ENCODE results near the gene CD99L2. TPM values are rescaled to one million over a fixed set of nuclear protein-coding genes. Genes with fewer than 3 reads are reported as not detected.

Gene CD99L2
- polyA plus RNA-seq, 3 donors = 13.1 to 18.4 (median 16.7) TPM

DNA sequence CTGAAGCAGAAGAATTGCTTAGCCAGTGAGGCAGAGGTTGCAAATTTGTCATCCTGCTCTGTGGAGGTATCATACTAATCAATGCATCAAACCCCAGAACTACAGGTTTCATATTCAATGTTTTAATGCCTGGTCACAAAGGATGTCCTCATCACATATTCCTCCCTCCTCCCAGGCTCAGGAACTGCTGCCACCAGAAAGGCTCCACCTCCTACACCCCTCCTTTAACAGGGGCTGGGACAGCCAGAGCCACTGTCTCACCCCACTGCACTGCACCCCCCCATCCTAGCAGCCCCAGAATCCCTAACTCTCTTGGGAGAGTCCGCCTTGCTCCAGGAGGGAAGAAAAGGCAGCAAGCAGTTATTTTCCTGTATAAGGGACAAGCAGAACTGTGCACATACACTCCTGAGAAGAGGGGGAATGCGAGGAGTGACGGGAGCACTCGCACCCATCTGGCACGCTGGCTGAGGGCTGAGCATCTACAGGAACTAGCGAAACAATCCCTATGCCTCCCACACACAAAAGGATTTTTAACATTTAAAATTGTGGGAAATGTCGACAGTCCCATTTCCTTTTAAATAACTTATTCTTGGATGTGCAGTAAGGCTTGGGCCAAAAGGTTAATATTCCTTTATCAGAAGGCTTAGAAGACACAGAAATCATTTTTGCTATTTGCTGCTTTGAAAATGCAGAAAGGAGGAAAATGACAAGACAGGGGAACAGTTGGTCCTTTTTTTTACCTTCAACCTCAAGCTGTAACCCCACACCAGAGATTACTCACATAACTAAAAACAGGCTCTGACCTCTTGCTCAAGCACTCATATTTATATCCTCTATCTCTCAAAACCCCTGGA lies 27.8 kb downstream of the CD99L2 start:
- H3K79me2 ChIP-seq (ENCODE audit: insufficient read depth, low read length) = no peaks in the 10 kb centered on the region
- Mint-ChIP-seq H3K4me1 (peaks cover 35% of the 10 kb centered on the region), H3K27ac (peak overlapping the region in 2 of 7 donors; percentile 32 to 34), H3K36me3 (peaks cover 4 to 5% of the 10 kb centered on the region in 2 donors), H3K27me3 (ENCODE audit: low read depth in 3 of 3) (peaks cover 0 to 2% (median 0%) of the 10 kb centered on the region in 3 donors), H3K9me3 (peaks cover 1 to 6% (median 2%) of the 10 kb centered on the region in 7 donors), H3K4me3 (no peak overlapping the region)
- no peaks in the 10 kb centered on the region for H3K36me3 ChIP-seq (replicated peaks in 1 of 2; ENCODE audit: control insufficient read depth in 1 of 2, insufficient read depth in 2 of 2, low read length in 2 of 2)
- H3K4me1 ChIP-seq (ENCODE audit: control insufficient read depth in 1 of 2, insufficient read depth in 2 of 2, low read length in 2 of 2) = no peaks in the 10 kb centered on the region
- H3K27ac ChIP-seq (ENCODE audit: low read depth in 1 of 2, low read length in 2 of 2) = no peak overlapping the region
- H2AFZ ChIP-seq (ENCODE audit: insufficient read depth, low read depth, low read length, poor library complexity, severe bottlenecking) = no peak overlapping the region
- no peak overlapping the region for H3K9ac ChIP-seq (ENCODE audit: insufficient read depth, low read length, poor library complexity, severe bottlenecking)
- H4K20me1 ChIP-seq (ENCODE audit: insufficient read depth, low read length) = no peaks in the 10 kb centered on the region
- DNase-seq = no peak
- TF ChIP-seq, protein P1, sequence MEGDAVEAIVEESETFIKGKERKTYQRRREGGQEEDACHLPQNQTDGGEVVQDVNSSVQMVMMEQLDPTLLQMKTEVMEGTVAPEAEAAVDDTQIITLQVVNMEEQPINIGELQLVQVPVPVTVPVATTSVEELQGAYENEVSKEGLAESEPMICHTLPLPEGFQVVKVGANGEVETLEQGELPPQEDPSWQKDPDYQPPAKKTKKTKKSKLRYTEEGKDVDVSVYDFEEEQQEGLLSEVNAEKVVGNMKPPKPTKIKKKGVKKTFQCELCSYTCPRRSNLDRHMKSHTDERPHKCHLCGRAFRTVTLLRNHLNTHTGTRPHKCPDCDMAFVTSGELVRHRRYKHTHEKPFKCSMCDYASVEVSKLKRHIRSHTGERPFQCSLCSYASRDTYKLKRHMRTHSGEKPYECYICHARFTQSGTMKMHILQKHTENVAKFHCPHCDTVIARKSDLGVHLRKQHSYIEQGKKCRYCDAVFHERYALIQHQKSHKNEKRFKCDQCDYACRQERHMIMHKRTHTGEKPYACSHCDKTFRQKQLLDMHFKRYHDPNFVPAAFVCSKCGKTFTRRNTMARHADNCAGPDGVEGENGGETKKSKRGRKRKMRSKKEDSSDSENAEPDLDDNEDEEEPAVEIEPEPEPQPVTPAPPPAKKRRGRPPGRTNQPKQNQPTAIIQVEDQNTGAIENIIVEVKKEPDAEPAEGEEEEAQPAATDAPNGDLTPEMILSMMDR (IDR thresholded peaks at IDR 0.05) = no peak
- intact Hi-C loops (cut with micrococcal nuclease) = no loop called here
- no peak overlapping the region for H3K4me2 ChIP-seq (replicated peaks; ENCODE audit: extremely low read depth, low read length, poor library complexity, severe bottlenecking)
- H3K9me3 ChIP-seq (replicated peaks in 1 of 2; ENCODE audit: control insufficient read depth in 1 of 2, insufficient read depth in 1 of 2, low read length in 2 of 2) = no peaks in the 10 kb centered on the region
- WGBS (ENCODE audit: insufficient coverage) = no CpG with 5 or more reads among the region's 7 CpGs
- H3K27me3 ChIP-seq (ENCODE audit: control insufficient read depth in 2 of 2, insufficient read depth in 2 of 2, low read length in 2 of 2) = no peaks in the 10 kb centered on the region
- H3K4me3 ChIP-seq (replicated peaks in 1 of 3; ENCODE audit: low read depth in 2 of 3, low read length in 3 of 3) = no peak overlapping the region

DNA sequence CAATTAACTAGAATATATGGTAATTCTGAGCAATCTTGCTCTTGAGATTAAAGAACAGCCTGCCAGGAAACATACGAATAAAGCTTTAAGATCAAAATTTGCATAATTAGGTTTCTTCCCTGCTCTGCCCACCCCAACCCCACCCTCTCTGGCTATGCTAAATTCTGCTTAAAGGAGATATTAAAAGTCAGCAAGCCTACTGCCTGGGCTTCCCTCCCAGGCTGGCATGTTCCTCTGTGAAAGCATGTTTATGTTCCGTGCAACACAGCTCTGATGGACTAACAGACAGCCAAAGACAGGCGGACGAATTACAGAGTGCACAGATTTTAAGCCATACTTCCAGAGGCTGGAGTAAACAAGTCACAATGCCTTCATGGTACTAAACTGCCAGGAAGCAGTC lies 28.4 kb downstream of the CD99L2 start:
- TF ChIP-seq, protein P1 (IDR thresholded peaks at IDR 0.05) = no peak
- no peaks in the 10 kb centered on the region for H4K20me1 ChIP-seq (ENCODE audit: insufficient read depth, low read length)
- H3K4me2 ChIP-seq (replicated peaks; ENCODE audit: extremely low read depth, low read length, poor library complexity, severe bottlenecking) = no peak overlapping the region
- peaks cover 0 to 2% (median 0%) of the 10 kb centered on the region in 7 donors for H3K9me3 Mint-ChIP-seq
- no peak overlapping the region for H3K9ac ChIP-seq (ENCODE audit: insufficient read depth, low read length, poor library complexity, severe bottlenecking)
- WGBS (ENCODE audit: insufficient coverage) = 100% methylated on average over 1 of the region's 4 CpGs
- H3K9me3 ChIP-seq (replicated peaks in 1 of 2; ENCODE audit: control insufficient read depth in 1 of 2, insufficient read depth in 1 of 2, low read length in 2 of 2) = no peaks in the 10 kb centered on the region
- no peaks in the 10 kb centered on the region for H3K36me3 ChIP-seq (replicated peaks in 1 of 2; ENCODE audit: control insufficient read depth in 1 of 2, insufficient read depth in 2 of 2, low read length in 2 of 2)
- H3K4me3 ChIP-seq (replicated peaks in 1 of 3; ENCODE audit: low read depth in 2 of 3, low read length in 3 of 3) = no peak overlapping the region
- no peak overlapping the region for H3K4me3 Mint-ChIP-seq
- peaks cover 35% of the 10 kb centered on the region for H3K4me1 Mint-ChIP-seq
- H3K27ac ChIP-seq (ENCODE audit: low read depth in 1 of 2, low read length in 2 of 2) = no peak overlapping the region
- H3K36me3 Mint-ChIP-seq = peaks cover 4 to 8% of the 10 kb centered on the region in 2 donors
- H2AFZ ChIP-seq (ENCODE audit: insufficient read depth, low read depth, low read length, poor library complexity, severe bottlenecking) = no peak overlapping the region
- intact Hi-C loops (cut with micrococcal nuclease) = no loop called here
- H3K4me1 ChIP-seq (ENCODE audit: control insufficient read depth in 1 of 2, insufficient read depth in 2 of 2, low read length in 2 of 2) = no peaks in the 10 kb centered on the region
- H3K27me3 ChIP-seq (ENCODE audit: control insufficient read depth in 2 of 2, insufficient read depth in 2 of 2, low read length in 2 of 2) = no peaks in the 10 kb centered on the region
- no peaks in the 10 kb centered on the region for H3K79me2 ChIP-seq (ENCODE audit: insufficient read depth, low read length)
- DNase-seq = no peak
- H3K27me3 Mint-ChIP-seq (ENCODE audit: low read depth in 3 of 3) = peaks cover 0 to 2% (median 0%) of the 10 kb centered on the region in 3 donors
- no peak overlapping the region for H3K27ac Mint-ChIP-seq
